ENCODE measurements around the gene ARHGEF38.
A peak's percentile ranks its signal among the peaks of the same experiment; 100 is the strongest.
"Not testable (repeated sequence)": the region's sequence is repeated elsewhere in the genome, so short reads cannot be mapped to it uniquely, and the experiment has no call there.

Gene ARHGEF38

DNA sequence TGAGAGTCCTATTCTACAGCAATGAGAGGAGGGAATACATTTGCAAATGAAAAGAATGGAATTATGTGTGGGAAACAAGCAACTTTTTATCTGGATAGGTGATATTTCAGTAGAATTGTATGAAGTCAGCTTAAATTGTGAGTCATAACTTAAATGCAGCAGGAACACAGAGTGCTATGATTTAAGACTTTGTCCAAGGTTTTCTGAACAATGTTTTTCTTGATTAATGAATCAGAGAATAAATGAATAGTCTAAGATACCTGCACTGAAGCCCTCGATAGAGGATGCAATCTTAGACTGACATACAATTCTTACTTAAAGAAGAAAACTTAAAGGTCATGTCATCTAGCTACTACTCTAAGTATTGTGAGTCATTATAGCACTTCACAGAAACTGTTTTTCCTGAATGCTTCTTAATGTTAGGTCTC is 8.0 kb downstream of the ARHGEF38 start:
- DNase-seq = no peak

DNA sequence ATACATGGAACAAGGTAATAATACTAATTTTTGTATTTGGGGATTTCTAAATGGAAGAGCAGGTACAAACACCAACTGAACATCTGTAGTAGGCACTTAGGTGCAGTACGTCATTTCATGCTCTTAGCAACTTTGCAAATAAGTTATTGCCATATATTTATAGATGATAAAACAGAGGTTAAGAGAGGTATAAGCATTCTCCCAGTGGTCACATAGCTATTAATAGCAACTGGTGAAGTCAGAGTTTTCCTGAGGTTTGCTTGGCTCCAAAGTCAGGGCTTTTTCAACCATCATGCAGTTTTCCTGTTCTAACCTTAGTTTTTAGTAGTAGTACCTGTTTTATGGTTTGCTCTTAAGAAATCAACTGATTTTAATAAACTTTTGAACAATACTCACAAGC is 10.9 kb downstream of the ARHGEF38 start:
- no peak for DNase-seq

DNA sequence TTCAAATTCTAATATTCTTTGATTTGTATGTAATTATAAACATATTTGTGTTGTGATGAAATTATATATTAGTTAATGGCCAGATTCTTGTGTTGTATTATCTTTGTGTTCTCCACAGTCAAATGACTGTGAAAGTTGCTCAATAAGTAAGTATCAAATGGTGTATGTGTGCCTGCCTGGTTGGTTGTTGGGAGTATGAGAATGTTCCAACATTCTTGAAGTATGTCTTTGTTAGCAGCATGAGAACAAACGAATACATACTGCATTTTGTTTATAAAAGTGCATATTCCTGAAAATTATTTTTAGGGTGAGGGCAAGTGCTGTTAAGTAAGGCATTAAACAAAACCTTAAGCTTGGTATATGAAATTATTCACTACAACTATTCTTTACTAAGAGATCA is 16.2 kb downstream of the ARHGEF38 start:
- DNase-seq = no peak

DNA sequence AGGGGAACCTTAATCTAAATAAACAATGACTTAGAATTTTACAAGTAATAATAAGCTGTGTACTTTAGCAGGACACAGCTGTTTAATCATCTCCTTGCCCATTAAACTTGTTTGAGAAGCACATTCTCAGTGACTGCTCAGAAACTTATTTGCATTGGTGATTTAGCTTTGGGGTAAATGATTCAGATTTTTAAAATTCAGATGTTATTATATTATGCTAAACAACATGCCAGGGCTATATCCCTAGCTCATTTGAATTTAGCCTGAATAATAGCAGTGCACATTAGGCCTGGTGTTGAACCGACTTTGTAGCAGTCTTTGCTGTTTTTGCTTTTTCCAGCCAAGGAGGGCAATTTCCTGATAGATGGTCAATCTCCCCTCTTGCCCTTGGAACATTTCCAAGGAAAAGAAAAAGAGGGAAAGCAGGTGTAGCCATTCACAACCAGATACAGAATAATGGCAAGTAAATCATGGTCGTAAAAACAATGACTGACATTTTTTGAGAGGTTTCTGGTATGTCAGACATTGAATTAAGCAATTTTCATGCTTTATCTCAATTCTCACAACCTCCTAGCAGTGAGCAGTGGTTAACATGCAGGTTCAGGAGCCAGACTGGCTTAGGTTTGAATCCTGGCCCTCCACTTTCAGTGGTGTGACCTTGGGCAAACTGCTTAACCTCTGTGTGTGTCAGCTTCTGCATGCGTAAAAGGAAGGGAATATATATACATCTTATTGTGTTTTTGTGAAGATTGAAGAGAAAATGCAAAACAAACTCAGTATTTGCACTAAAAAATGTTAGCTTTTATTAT is 16.8 kb downstream of the ARHGEF38 start:
- peak; percentile 57 for DNase-seq

DNA sequence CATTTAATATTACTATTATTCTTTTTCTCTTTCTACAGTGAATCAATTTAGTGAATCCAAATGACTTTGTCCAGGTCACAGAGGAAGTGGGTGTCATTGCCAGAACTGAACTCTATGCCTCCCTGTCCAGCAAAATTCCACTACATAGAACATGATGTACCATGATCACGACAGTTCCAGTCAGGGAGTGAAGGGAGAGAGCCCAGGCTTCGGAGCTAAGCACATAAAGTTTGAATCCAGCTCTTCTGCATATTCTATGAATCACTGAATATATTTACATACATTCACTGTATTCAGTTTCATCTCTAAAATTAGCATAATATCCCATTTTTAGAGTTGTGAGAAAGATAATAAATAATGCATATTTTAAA is 17.4 kb downstream of the ARHGEF38 start:
- no peak for DNase-seq

DNA sequence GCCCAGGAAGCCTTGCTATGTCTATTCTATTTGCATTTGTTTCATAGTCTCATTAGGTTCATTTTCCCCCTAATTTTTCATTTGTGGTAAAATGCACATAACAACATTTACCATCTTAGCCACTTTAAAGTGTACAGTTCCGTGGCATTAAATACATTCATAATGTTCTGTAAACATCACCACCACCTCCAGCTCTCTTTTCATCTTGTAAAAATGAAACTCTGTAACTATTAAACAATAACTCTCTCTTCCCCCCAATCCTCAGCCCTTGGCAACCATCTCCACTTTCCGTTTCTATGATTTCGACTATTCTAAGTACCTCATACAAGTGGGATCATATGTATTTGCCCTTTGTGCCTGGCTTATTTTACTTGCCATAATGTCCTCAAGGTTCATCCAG is 19.9 kb downstream of the ARHGEF38 start:
- no peak for DNase-seq

DNA sequence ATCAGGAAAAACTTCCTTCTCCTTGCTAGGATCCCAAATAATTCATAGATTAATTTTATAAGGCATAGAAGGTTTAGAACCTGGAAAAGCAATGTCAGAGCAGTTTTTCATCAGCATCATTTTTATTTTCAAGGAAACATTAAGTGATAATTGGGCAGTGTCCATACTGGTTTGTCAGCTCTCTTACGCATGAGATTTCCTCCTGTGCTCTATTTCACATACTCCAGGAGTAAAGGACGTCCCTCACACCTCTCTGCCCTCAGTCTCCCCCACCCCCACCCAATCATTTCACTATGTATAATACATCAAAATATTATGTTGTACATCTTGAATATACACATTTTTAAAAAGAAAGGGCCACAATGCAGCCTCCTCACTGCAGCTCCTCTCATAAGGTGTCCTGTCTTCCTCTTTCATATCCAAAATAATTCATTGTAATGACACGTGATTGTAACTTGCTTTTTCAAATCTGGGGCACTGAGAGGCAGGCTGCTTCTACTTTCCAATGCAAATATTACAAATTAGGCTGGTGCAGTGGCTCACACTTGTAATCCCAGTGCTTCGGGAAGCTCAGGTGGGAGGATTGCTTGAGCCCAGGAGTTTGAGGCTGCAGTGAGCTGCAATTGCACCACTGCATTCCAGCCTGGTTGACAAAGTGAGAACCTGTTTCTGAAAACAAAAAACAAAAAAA is 34.4 kb downstream of the ARHGEF38 start:
- peak; percentile 58 for DNase-seq

- DNase-seq = no peak
These were observed 35.4 kb downstream of the ARHGEF38 start for GRCh38 chr4:105587841-105588240.

- no peak for DNase-seq
These were observed 35.8 kb downstream of the ARHGEF38 start for GRCh38 chr4:105588252-105588651.

DNA sequence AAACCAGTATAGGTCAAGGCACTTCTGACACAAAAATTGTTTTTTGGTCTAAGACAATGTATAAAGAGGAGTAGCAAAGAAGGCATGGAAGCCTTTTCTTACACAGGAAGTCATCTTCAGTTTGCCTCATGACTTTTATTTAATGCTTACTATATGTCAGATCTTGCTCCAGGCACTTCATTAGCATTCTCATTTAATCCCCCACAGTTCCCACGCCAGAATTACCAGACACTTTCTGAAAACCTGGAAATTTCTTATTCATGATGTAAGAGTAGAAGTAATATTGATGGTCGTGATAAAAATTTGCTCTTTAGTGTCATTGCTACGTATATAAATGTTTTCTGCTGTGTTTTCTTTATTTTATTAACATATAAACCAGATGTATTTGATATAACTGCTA is 39.2 kb downstream of the ARHGEF38 start:
- DNase-seq = no peak

GRCh38 chr4:105594099-105595010 is 41.9 kb downstream of the ARHGEF38 start:
- DNase-seq = no peak

GRCh38 chr4:105596684-105597083 is 44.3 kb downstream of the ARHGEF38 start:
- no peak for DNase-seq

DNA sequence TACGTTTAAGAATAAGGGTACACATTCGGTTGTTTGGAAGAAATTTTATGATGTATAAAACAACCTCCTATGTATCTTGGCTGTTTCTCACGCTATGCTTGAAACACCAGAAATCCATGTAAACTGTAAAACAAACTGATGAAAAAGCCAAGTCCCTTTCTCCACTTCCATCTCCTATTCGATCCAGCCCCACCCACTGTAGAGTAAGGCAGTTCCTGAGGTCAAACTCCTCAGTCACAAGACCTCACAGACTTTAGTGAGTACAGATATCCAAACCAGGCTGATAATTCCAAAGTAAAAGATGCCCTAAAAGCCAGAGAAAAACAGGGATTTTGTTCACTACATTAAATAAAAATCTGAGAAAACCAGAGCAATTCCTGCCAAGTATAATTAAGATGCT is 45.6 kb downstream of the ARHGEF38 start:
- DNase-seq = no peak

- no peak for DNase-seq
These were observed 46.4 kb downstream of the ARHGEF38 start for GRCh38 chr4:105598787-105599186.

- no peak for DNase-seq
These were observed 47.1 kb downstream of the ARHGEF38 start for GRCh38 chr4:105599482-105599881.

DNA sequence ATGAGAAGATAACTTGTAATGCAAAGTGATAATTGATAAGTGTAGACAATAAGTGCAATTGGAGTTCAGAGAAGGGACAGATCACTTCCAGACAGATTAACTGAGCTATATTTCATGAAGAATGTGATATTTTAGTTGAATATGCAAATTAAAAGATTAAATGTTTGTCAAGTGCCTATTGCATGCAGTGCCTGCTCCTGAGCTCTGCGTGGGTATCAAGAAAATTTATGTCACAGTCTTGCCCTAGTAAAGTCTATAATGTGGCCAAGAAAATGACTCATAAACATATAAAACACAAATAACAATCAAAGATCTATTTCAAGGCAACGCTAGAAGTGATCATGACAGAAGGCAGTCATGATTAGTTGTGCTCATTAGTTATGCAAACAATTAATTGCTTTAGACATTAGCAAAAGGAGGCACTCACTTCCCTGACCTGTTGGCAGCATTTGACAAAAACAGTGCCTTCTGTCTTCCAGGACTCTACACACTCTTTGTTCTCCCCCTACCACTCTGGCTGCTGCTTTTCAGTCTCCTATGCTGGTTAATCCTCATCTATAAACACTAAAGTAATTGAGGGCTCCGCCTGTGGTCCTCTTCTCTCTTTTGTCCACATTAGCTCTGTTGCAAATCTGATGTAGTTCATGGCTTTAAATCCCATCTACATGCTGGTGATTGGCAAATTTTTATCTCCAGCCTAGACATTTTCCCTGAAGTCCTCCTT is 47.7 kb downstream of the ARHGEF38 start:
- no peak for DNase-seq

- DNase-seq = no peak
These were observed 48.5 kb downstream of the ARHGEF38 start for GRCh38 chr4:105600951-105601350.

- no peak for DNase-seq
These were observed 49.0 kb downstream of the ARHGEF38 start for GRCh38 chr4:105601406-105601805.

DNA sequence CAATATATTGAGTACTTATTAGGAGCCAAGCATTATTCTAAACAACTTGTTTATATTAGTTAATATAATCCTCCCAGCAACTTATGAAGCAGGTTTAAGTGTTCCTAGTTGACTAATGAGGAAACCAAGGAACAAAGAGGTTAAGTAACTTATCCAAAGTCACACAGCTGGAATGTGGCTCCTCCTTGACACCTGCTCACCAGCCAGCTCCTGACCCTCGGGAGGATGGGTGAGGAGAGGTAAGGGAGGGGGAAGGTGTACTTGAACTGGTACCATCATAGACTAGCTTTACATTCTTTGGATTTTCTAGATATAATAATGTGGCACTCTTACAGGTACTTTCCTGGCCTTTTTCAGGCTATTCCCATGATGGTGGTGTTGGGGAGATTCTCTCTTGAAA is 50.7 kb downstream of the ARHGEF38 start:
- DNase-seq = no peak

DNA sequence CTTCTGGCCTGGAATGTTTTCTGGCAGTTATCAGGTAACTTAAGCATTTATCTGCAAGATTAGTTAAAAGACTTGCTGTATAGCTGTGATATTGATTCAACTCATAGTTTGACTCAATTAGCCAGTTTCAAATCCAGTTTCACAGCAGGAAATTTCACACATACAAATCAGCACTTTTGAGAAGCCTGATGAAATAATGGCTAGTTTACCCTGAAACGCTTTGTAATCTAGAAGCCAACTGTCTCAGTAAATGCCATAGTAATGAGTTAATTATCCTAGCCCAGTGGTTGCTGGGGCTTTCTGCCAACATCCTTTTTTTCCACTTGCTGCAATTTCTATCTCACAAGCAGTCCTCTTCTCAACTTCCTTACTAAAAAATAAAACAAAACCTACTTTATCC is 53.1 kb downstream of the ARHGEF38 start:
- DNase-seq = no peak

DNA sequence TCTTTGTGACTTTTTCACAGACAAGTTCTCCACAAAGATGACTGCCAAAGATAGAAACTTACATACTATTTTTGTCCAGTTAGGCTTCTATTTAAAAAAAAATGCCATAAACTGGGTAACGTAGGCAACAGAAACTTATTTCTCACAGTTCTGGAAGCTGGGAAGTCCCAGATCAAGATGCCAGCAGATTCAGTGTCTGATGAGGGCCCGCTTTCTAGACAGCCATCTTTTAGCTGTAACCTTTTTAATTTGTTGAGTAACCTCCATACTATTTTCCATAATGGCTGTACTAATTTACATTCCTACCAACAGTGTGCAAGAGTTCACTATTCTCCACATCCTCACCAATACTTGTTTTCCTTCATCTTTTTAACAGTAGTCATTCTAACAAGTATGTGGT is 55.5 kb downstream of the ARHGEF38 start:
- no peak for DNase-seq

DNA sequence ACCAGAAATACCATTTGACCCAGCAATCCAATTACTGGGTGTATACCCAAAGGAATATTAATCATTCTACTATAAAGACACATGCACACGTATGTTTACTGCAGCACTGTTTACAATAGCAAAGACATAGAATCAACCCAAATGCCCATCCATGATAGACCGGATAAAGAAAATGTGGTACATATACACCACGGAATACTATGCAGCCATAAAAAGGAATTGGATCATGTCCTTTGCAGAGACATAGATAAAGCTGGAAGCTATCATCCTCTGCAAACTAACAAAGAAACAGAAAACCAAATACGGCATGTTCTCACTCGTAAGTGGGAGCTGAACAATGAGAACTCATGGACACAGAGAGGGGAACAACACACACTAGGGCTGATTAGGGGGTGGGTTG is 57.4 kb downstream of the ARHGEF38 start:
- not testable (repeated sequence) for DNase-seq

DNA sequence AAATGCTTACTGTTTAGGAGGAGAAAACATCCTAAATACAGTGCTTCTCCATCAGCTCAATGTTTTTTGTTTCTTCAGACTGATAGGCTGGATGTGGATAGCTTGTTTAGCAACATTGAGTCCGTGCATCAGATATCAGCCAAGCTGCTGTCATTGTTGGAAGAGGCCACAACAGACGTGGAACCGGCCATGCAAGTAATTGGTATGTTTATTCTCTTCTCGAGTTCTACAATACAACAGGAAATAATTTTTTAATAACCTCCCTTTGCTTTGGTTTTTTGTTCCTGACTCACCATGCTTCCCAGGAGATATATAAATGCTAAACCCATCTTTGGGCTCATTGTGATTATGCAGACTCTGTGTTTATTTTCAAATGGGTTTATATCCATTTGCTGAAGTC is 60.9 kb downstream of the ARHGEF38 start:
- DNase-seq = no peak

Data from NCI-H1048 (cell line).